ENCODE measurements around the gene PIP4K2C. TPM values are rescaled to one million over a fixed set of nuclear protein-coding genes. Genes with fewer than 3 reads are reported as not detected.

Gene PIP4K2C
- total RNA-seq (2014; rRNA removed; shearing (Covaris generic)), result 19.4 and 25.2 TPM in 2 replicates

GRCh38 chr12:57590864-57591781 lies at the start of gene PIP4K2C:
Gene PIP4K2C (plus strand): TSS chr12:57591192. CDS start chr12:57591290, 98 bp downstream.
- DNase-seq (ENCODE audit: low spot score), result peak; percentile 86
- in situ Hi-C loops (cut with HindIII; ENCODE audit: low sequenced_read_pairs), result no loop called here

DNA sequence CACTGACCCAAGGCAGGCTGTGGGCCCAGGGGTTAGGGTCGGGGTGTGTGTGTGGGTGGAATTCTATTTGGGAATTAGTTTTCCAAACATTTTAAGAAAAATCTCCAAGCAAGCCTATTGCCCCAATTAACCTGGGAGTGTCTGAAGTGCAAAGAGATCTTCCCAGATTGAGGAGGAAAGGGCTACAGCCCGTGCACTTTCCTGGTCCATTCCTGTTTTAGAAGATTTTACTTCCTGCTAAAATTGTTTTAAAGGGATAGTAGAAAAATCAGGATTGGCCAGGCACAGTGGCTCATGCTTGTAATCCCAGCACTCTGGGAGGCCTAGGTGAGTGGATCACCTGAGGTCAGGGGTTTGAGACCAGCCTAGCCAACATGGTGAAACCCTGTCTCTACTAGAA lies 49.3 kb upstream of the PIP4K2C start:
- in situ Hi-C loops (cut with HindIII; ENCODE audit: low sequenced_read_pairs), result no loop called here
- no peak for DNase-seq (ENCODE audit: low spot score)

DNA sequence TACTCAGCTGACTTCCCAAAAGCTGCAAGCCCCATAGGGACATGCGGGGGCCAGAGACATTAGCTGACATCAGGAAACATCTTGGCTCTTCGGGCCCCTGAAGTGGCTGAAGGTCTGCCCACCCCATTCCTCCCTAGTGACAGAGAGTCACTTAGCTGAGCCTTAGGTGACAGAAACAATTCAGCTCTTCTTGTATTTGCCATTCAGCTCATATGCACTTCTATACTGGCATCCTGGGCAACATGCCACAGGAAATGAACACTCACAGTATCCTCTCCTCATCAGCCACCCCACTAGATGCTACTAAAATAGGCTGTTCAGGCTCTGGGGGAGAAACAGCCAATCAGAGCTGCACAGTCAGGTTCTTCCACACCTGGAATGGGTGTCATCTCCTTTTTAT lies 47.4 kb upstream of the PIP4K2C start:
- in situ Hi-C loops (cut with HindIII; ENCODE audit: low sequenced_read_pairs), result no loop called here
- DNase-seq (ENCODE audit: low spot score), result no peak

GRCh38 chr12:57545809-57546437 lies 45.1 kb upstream of the PIP4K2C start:
- in situ Hi-C loops (cut with HindIII; ENCODE audit: low sequenced_read_pairs), result no loop called here
- no peak for DNase-seq (ENCODE audit: low spot score)

DNA sequence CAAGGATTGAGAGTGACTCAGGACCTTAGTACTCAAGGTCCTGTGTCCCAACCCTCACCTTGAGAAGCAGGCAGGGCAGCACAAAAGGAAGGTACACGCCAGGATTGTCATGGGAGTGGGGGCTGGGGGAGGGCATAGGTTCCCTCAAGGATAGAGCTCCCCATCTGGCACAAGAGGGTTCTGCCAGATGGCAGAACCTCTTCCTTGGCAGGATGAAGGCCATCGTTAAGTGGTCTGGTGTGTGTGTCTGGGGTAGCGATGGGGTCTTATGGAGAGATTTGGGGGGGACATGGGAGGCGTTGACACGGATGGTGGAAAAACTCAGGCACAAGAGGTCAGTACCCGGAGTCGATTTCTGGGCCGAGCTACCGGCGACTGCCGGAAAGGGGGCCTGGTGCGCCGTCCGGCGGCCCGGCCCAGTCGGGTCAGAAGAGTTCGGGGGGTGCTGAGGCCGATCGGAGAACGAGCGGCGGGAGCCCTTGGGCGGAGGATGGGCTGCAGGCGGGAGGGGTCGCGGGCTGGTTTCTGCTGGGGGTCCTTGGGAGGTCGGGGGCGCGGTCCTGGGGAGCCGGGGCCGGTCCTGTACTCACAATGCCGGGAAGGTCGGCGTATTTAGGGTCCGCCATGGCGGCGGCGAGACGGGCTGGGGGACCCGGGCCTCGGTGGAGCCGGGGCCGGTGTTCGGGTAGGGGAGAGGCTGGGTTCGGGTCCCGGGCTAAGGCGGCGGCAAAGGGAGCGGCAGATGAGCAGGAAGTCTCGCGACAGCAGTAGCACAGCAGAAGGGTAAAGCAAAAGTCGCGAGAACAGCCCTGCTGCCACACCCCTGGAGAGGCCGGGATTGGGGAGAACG lies 44.3 kb upstream of the PIP4K2C start, which contains the start of gene DCTN2:
DCTN2 (minus strand) TSS at position 755 of the 850 bp plus-strand sequence; CDS start at position 626, 129 bp downstream.
- in situ Hi-C loops (cut with HindIII; ENCODE audit: low sequenced_read_pairs), result no loop called here
- DNase-seq (ENCODE audit: low spot score), result peak; percentile 99

GRCh38 chr12:57547288-57548012 lies 43.5 kb upstream of the PIP4K2C start:
- in situ Hi-C loops (cut with HindIII; ENCODE audit: low sequenced_read_pairs), result no loop called here
- DNase-seq (ENCODE audit: low spot score), result no peak

GRCh38 chr12:57548013-57548315 lies 43.0 kb upstream of the PIP4K2C start:
- in situ Hi-C loops (cut with HindIII; ENCODE audit: low sequenced_read_pairs), result no loop called here
- DNase-seq (ENCODE audit: low spot score), result no peak

- in situ Hi-C loops (cut with HindIII; ENCODE audit: low sequenced_read_pairs), result no loop called here
- DNase-seq (ENCODE audit: low spot score), result no peak
Measured at GRCh38 chr12:57548488-57548887, 42.5 kb upstream of the PIP4K2C start.

DNA sequence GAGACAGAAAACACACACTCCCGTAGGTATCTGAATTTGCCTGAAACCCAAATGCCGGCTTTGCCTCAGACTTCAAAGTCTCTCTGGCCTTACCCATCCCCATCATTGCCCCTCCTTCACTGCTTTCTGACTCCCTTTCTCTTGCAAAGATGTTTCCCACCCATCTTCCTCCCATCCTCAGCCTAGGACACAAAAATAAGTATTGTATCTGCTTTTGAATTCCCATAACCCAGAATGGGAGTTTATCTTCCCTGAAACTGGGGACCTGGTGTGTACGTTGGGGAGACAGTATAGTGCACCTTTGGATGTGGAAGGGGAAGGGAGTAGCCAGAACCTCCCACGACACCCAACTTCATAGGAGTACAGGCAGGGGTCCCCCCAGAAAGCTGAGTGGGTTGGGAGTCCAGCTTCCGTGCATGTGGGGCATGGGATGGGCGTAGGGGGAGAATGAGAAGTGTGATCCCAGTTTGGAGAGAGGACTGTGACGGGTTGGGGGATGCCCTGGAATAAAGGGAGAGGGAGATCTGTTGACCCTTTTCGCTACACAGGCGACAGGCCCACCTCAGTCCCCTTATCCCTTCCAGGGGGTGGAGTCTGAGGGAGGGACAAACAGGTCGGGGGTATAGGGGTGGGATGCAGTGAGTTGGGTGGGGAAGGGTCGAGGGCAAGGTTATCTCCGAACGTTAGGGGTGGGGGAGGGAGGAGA lies 41.6 kb upstream of the PIP4K2C start:
- in situ Hi-C loops (cut with HindIII; ENCODE audit: low sequenced_read_pairs), result no loop called here
- no peak for DNase-seq (ENCODE audit: low spot score)

GRCh38 chr12:57549909-57550640 lies 40.9 kb upstream of the PIP4K2C start, which contains the start of gene KIF5A:
Gene KIF5A (plus strand): TSS chr12:57550044. CDS start chr12:57550272, 228 bp downstream.
- DNase-seq (ENCODE audit: low spot score), result peak; percentile 76
- in situ Hi-C loops (cut with HindIII; ENCODE audit: low sequenced_read_pairs), result no loop called here

- peak; percentile 49 for DNase-seq (ENCODE audit: low spot score)
- in situ Hi-C loops (cut with HindIII; ENCODE audit: low sequenced_read_pairs), result no loop called here
Measured at GRCh38 chr12:57550641-57551549, 40.1 kb upstream of the PIP4K2C start.

GRCh38 chr12:57551637-57552305 lies 39.2 kb upstream of the PIP4K2C start:
- DNase-seq (ENCODE audit: low spot score), result no peak
- in situ Hi-C loops (cut with HindIII; ENCODE audit: low sequenced_read_pairs), result no loop called here

GRCh38 chr12:57552306-57552651 lies 38.7 kb upstream of the PIP4K2C start:
- in situ Hi-C loops (cut with HindIII; ENCODE audit: low sequenced_read_pairs), result no loop called here

GRCh38 chr12:57552835-57553313 lies 38.1 kb upstream of the PIP4K2C start:
- no peak for DNase-seq (ENCODE audit: low spot score)
- in situ Hi-C loops (cut with HindIII; ENCODE audit: low sequenced_read_pairs), result no loop called here

More at GRCh38 chr12:57552306-57552651, 38.7 kb upstream of the PIP4K2C start:
- DNase-seq (ENCODE audit: low spot score), result no peak

DNA sequence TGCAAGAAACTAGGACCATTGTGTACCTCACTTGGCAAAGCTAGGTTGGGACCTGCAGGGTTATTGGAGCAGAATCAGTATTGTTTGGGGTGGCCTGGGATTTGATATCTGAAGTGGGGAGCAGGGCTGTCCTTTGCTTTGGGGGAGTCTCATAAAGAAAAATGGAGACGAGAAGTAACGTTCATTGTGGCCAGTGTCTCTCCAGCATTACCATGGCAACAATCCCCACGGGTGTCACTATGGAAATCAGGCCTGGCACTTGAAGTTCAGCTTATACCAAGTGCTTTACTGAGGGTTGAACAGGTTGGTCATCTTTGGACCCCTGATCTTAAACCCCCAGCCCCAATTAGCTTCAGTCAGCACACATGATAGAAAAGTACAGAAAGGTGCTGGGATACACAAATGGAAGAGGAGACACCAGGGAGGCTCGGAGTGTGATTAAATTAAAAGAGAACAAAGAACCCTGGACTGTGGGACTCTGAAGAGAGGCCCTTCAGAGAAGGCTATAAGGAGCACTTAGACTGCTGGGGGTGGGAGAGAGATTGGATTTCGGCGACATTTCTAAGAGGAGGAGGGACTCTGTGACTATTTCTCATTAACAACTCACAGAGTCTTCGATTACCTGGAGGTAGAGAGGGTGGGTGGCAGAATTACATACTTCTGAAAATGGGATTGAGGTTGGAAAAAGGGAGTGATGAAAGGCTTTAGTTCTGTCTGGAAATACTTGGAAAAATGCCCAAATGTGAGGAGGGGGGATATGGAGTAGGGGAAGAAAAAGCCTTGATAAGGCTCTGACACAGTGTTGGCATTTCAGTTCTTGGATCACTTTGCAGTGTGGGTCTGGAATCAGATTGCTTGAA lies 37.4 kb upstream of the PIP4K2C start:
- peak; percentile 37 for DNase-seq (ENCODE audit: low spot score)
- in situ Hi-C loops (cut with HindIII; ENCODE audit: low sequenced_read_pairs), result no loop called here
